ENCODE data around the gene AEBP2. TPM values are rescaled to one million over a fixed set of nuclear protein-coding genes. Genes with fewer than 3 reads are reported as not detected.

AEBP2 gene
- total RNA-seq, 2 donors from 2014 or later, result 25.1 to 25.7 TPM

Small RNA genes within 50 kb of the gene (small RNA-seq; reads per million reads assigned to genes)
- gene AC091805.2 (not detected), gene RNU6-254P (not detected)

Data from body of pancreas (tissue), 2 donors.